ENCODE results near the gene TNIK.

DNA sequence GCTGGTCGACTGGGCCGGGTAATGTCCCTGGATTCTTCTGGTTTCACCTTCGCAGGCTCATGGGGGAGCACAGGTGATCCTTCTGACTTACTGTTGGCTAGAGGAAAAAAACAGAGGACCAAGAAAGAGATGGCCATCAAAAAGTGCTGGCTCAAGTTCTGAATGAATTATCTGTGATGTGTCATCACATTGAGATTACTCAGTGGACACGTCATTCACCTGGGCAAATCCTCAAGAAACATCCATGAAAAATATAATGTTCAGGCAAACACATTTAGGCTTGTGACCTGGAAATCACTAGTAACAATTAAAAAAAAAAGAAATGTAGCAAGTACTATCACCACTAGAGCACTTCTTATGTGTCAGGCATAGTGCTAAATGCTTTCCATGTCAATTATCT lies 352.1 kb downstream of the TNIK start:
- TF ChIP-seq POLR2A (IDR thresholded peaks at IDR 0.05) (no peak), POLR2AphosphoS5 (IDR thresholded peaks at IDR 0.05) (no peak)
- TF ChIP-seq, protein P1, sequence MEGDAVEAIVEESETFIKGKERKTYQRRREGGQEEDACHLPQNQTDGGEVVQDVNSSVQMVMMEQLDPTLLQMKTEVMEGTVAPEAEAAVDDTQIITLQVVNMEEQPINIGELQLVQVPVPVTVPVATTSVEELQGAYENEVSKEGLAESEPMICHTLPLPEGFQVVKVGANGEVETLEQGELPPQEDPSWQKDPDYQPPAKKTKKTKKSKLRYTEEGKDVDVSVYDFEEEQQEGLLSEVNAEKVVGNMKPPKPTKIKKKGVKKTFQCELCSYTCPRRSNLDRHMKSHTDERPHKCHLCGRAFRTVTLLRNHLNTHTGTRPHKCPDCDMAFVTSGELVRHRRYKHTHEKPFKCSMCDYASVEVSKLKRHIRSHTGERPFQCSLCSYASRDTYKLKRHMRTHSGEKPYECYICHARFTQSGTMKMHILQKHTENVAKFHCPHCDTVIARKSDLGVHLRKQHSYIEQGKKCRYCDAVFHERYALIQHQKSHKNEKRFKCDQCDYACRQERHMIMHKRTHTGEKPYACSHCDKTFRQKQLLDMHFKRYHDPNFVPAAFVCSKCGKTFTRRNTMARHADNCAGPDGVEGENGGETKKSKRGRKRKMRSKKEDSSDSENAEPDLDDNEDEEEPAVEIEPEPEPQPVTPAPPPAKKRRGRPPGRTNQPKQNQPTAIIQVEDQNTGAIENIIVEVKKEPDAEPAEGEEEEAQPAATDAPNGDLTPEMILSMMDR (IDR thresholded peaks at IDR 0.05 in 8 of 11, conservative IDR thresholded peaks at IDR 0.05 in 3 of 11) = no peak
